Spleen (tissue), 11 donors: Measurements from ENCODE around the gene EPN3. TPM values are rescaled to one million over a fixed set of nuclear protein-coding genes. Genes with fewer than 3 reads are reported as not detected.

Source experiments
- DNase-seq: peaks from one replicate; pipeline ENCODE4 v3.0.0-alpha.2; 2020
- H3K27ac ChIP-seq, 8 donors: fragments of 200-600 bp; sonication (generic) in 7 of 8; 1 replicate in 4 of 8; 2 replicates in 4 of 8; pipeline versions ENCODE4 v1.5.0 to v1.8.0; 2016 to 2021; ENCODE audit warnings: inconsistent platforms in 4 of 8, mild to moderate bottlenecking in 4 of 8, moderate library complexity in 1 of 8
- H3K27me3 ChIP-seq, 7 donors: fragments of 200-600 bp; sonication (generic) in 6 of 7; replicated peaks in 1 of 7; 1 replicate in 4 of 7; 2 replicates in 3 of 7; pipeline versions ENCODE4 v1.5.0 to v1.8.0; 2016 to 2021; ENCODE audit warnings: inconsistent platforms in 3 of 7, mild to moderate bottlenecking in 1 of 7
- H3K36me3 ChIP-seq, 6 donors: fragments of 200-600 bp; sonication (generic) in 5 of 6; 1 replicate in 4 of 6; 2 replicates in 2 of 6; pipeline versions ENCODE4 v1.5.0 to v1.8.0; 2016 to 2021; ENCODE audit warnings: inconsistent platforms in 2 of 6
- H3K4me1 ChIP-seq, 6 donors: fragments of 200-600 bp; sonication (generic) in 5 of 6; 1 replicate in 3 of 6; 2 replicates in 3 of 6; pipeline versions ENCODE4 v1.5.0 to v1.8.0; 2016 to 2021; ENCODE audit warnings: inconsistent platforms in 3 of 6
- H3K4me3 ChIP-seq, 8 donors: fragments of 200-600 bp; sonication (generic) in 7 of 8; 1 replicate in 4 of 8; 2 replicates in 4 of 8; pipeline versions ENCODE4 v1.5.0 to v1.8.0; 2016 to 2021; ENCODE audit warnings: inconsistent platforms in 4 of 8, mild to moderate bottlenecking in 4 of 8, moderate library complexity in 2 of 8
- H3K9me3 ChIP-seq, 8 donors: fragments of 200-600 bp; sonication (generic) in 7 of 8; 1 replicate in 4 of 8; 2 replicates in 4 of 8; pipeline versions ENCODE4 v1.5.0 to v1.8.0; 2016 to 2021; ENCODE audit warnings: inconsistent platforms in 4 of 8
- POLR2A ChIP-seq, 3 donors: fragments of 450-650 bp; IDR thresholded peaks; one replicate each; pipeline ENCODE4 v1.5.1; 2017; ENCODE audit warnings: antibody characterized with exemption in 3 of 3, mild to moderate bottlenecking in 1 of 3
- POLR2AphosphoS5 ChIP-seq, 3 donors: sonication (generic); formaldehyde crosslinking; IDR thresholded peaks; one replicate each; pipeline ENCODE4 v1.5.1; 2017; ENCODE audit warnings: antibody characterized with exemption in 3 of 3
- WGBS, 5 donors: extraction: QIAGEN DNeasy Blood & Tissue Kit in 3 of 5; methylation state at CpG; one replicate each; pipeline versions ENCODE4 v1.1.5 to v1.1.7; 2013 to 2018; 5-methylcytosine and 5-hydroxymethylcytosine counted together
- intact Hi-C: fragments of 100-400 bp; cut with DNase I; formaldehyde crosslinking; loops from one replicate; pipeline ENCODE4 v1.15.0; 2023; ENCODE audit warnings: low total_unique reads
- polyA plus RNA-seq, 3 donors: library from polyadenylated mRNA; stranded (reverse); fragments of 200-250 nt; gene quantifications; one replicate each; pipeline ENCODE4 v1.2.1, GENCODE V29; 2013
- total RNA-seq, 7 donors: library from RNA; depleted of rRNA in 3 of 7; stranded (reverse); fragments of >200 nt in 3 of 7; fragmentation: NEBNext Ultra II Directional in 4 of 7; extraction: Animal tissue kit (Norgen Biotek cat#: 25700) in 4 of 7; gene quantifications; one replicate each; pipeline versions ENCODE4 v1.1.0 to v1.2.1, GENCODE V29; 2016 to 2021
- TF ChIP-seq, protein P1 (sequence below), 11 experiments: fragments of 200-600 bp in 7 of 11; fragments of 450-650 bp in 4 of 11; sonication (generic) in 4 of 11; IDR thresholded peaks in 8 of 11; conservative IDR thresholded peaks in 3 of 11; 1 replicate in 7 of 11; 2 replicates in 4 of 11; pipeline versions ENCODE4 v1.4.0 to v1.8.0; 2016 to 2021; ENCODE audit warnings: antibody characterized with exemption in 11 of 11, inconsistent platforms in 4 of 11, mild to moderate bottlenecking in 1 of 11
- donor health status: healthy with polysubstance abuse.
- donor health status: DM: no; HTN: no; CAD: no; lungs with moderate emphysema.
- donor health status: DM: no; HTN: no; CAD: no.
- donor health status: Bipolar disorder and iron deficiency.
- donor health status: healthy.
- donor health status: DM: no; HTN: no; CAD: no.
- donor health status: DM: yes; HTN: yes; CAD: no.

The EPN3 gene
- total and polyA plus RNA-seq, 10 donors = 0.02 to 0.16 TPM; not detected in 8

DNA sequence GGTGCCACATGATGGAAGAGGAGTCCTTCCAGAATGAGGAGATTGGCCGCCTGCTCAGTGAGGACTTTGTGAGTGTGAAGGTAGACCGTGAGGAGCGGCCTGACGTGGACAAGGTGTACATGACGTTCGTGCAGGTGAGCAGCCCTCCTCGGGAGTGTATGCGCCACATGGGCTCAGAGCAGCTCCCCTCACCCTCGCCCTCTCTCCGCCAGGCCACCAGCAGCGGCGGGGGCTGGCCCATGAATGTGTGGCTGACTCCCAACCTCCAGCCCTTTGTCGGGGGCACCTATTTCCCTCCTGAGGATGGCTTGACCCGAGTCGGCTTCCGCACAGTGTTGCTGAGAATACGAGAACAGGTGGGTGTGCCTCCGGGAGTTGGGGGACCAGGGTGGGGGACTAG, 16.3 kb downstream of the EPN3 start:
- peak overlapping the region in 1 of 8 donors; percentile 87 for H3K27ac ChIP-seq
- 87 to 94% (median 90%) methylated on average over 11 to 18 of the region's 18 CpGs for WGBS, 5 donors
- H3K27me3 ChIP-seq = peaks cover 0 to 11% (median 0%) of the 10 kb centered on the region in 7 donors
- H3K9me3 ChIP-seq = no peaks in the 10 kb centered on the region
- peaks cover 9 to 27% (median 20%) of the 10 kb centered on the region in 6 donors for H3K4me1 ChIP-seq
- TF ChIP-seq, protein P1, sequence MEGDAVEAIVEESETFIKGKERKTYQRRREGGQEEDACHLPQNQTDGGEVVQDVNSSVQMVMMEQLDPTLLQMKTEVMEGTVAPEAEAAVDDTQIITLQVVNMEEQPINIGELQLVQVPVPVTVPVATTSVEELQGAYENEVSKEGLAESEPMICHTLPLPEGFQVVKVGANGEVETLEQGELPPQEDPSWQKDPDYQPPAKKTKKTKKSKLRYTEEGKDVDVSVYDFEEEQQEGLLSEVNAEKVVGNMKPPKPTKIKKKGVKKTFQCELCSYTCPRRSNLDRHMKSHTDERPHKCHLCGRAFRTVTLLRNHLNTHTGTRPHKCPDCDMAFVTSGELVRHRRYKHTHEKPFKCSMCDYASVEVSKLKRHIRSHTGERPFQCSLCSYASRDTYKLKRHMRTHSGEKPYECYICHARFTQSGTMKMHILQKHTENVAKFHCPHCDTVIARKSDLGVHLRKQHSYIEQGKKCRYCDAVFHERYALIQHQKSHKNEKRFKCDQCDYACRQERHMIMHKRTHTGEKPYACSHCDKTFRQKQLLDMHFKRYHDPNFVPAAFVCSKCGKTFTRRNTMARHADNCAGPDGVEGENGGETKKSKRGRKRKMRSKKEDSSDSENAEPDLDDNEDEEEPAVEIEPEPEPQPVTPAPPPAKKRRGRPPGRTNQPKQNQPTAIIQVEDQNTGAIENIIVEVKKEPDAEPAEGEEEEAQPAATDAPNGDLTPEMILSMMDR (IDR thresholded peaks at IDR 0.05 in 8 of 11, conservative IDR thresholded peaks at IDR 0.05 in 3 of 11) = no peak
- TF ChIP-seq POLR2A (IDR thresholded peaks at IDR 0.05) (no peak), POLR2AphosphoS5 (IDR thresholded peaks at IDR 0.05) (no peak)
- intact Hi-C loops = loop anchor here (5.0 to 10.0 kb wide), 2 partner anchors 148 to 296 kb away; no protein-coding TSS in a partner anchor
- DNase-seq = no peak
- peaks cover 0 to 39% (median 12%) of the 10 kb centered on the region in 6 donors for H3K36me3 ChIP-seq
- no peak overlapping the region for H3K4me3 ChIP-seq

DNA sequence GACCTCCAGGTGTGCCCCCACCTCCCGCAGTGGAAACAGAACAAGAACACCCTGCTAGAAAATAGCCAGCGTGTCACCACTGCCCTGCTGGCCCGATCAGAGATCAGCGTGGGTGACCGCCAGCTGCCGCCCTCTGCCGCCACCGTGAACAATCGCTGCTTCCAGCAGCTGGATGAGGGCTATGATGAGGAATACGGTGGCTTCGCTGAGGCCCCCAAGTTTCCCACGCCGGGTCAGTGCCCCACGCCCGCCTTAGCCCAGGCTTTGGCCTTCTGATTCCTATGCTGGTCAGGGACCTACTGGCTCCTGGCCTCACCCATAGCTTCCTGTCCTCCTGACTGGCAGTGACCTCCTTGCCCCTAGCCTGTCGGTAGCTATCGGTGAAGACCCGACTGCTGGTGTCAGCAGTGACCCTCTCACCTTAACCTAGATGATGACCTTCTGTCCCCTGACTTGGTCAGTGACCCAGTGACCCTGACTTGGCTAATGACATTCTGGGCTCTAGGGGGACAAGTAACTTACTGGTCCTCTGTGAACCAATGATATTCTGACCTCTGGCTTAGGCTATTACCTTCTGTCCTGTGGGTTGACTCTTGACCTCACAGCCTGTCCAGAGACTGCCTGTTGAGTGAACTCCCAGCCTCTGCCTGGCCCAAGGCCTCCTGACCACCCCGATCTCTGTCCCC, 16.9 kb downstream of the EPN3 start:
- 85 to 95% (median 90%) methylated on average over 5 to 19 of the region's 19 CpGs for WGBS, 5 donors
- Histone ChIP-seq H3K27me3 (peaks cover 0 to 5% (median 0%) of the 10 kb centered on the region in 7 donors), H3K4me3 (no peak overlapping the region), H3K27ac (no peak overlapping the region), H3K36me3 (peaks cover 0 to 44% (median 12%) of the 10 kb centered on the region in 6 donors), H3K4me1 (peaks cover 9 to 27% (median 20%) of the 10 kb centered on the region in 6 donors), H3K9me3 (no peaks in the 10 kb centered on the region)
- intact Hi-C loops = loop anchor here (5.0 to 10.0 kb wide), 2 partner anchors 148 to 295 kb away; no protein-coding TSS in a partner anchor
- TF ChIP-seq POLR2A (IDR thresholded peaks at IDR 0.05) (no peak), POLR2AphosphoS5 (IDR thresholded peaks at IDR 0.05) (no peak)
- TF ChIP-seq, protein P1 (IDR thresholded peaks at IDR 0.05 in 8 of 11, conservative IDR thresholded peaks at IDR 0.05 in 3 of 11) = no peak
- DNase-seq = no peak

DNA sequence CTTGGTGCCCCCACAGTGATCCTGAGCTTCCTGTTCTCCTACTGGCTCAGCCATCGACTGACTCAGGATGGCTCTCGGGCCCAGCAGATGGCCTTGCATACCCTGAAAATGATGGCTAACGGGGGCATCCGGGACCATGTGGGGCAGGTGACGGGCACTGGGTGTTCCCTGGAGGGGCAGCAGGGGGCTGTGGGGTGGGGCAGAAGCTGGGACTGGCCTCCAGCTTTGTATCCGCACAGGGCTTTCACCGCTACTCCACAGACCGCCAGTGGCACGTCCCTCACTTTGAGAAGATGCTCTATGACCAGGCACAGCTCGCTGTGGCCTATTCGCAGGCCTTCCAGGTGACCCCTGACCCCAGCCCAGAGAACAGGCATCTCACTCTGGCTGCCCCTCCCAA, 17.4 kb downstream of the EPN3 start:
- TF ChIP-seq POLR2AphosphoS5 (IDR thresholded peaks at IDR 0.05) = no peak
- TF ChIP-seq POLR2A (IDR thresholded peaks at IDR 0.05) = no peak
- TF ChIP-seq, protein P1 (IDR thresholded peaks at IDR 0.05 in 8 of 11, conservative IDR thresholded peaks at IDR 0.05 in 3 of 11) = no peak
- Histone ChIP-seq H3K4me1 (peaks cover 9 to 27% (median 20%) of the 10 kb centered on the region in 6 donors), H3K36me3 (peaks cover 0 to 47% (median 12%) of the 10 kb centered on the region in 6 donors), H3K27ac (no peak overlapping the region), H3K27me3 (no peaks in the 10 kb centered on the region), H3K4me3 (no peak overlapping the region), H3K9me3 (no peaks in the 10 kb centered on the region)
- 87 to 95% (median 93%) methylated on average over 8 to 11 of the region's 11 CpGs for WGBS, 5 donors
- intact Hi-C loops = loop anchor here (5.0 to 10.0 kb wide), 3 partner anchors 75 to 295 kb away; no protein-coding TSS in a partner anchor
- DNase-seq = no peak
